ENCODE measurements around the gene ZNF827.

ZNF827 gene

GRCh38 chr4:145868637-145869409 is 69.8 kb downstream of the ZNF827 start:
- no peak for DNase-seq (ENCODE audit: extremely low spot score)
- ChIA-PET POLR2A (no interaction called here), CTCF (interaction anchor here (1.1 to 1.6 kb wide), 2 partner anchors 10 to 20 kb away, joined by 3 to 4 read pairs; no protein-coding TSS in a partner anchor)
- TF ChIP-seq PKNOX1 (IDR thresholded peaks at IDR 0.05), result no peak
- TF ChIP-seq ARNT (IDR thresholded peaks at IDR 0.05), result no peak
- TF ChIP-seq L3MBTL2 (conservative IDR thresholded peaks at IDR 0.05), result no peak
- no peak for TF ChIP-seq CTBP1 (IDR thresholded peaks at IDR 0.05; ENCODE audit: borderline replicate concordance)
- no peak for TF ChIP-seq FOXK2 (IDR thresholded peaks at IDR 0.05)
- no peak for TF ChIP-seq FOXM1 (IDR thresholded peaks at IDR 0.05; ENCODE audit: borderline replicate concordance)

- ChIA-PET CTCF (interaction anchor here (0.6 kb wide), 1 partner anchor 63 kb away, joined by 3 read pairs; no protein-coding TSS in a partner anchor), POLR2A (interaction anchor here (1.2 kb wide), 1 partner anchor 68 kb away, joined by 3 read pairs; no protein-coding TSS in a partner anchor)
- TF ChIP-seq FOXK2 (IDR thresholded peaks at IDR 0.05), result no peak
- TF ChIP-seq HDGF (IDR thresholded peaks at IDR 0.05; ENCODE audit: borderline replicate concordance), result no peak
- no peak for TF ChIP-seq ZNF384 (IDR thresholded peaks at IDR 0.05)
- no peak for TF ChIP-seq FOXA1 (IDR thresholded peaks at IDR 0.05)
- DNase-seq (ENCODE audit: extremely low spot score), result no peak
Measured at GRCh38 chr4:145867406-145867805, 71.2 kb downstream of the ZNF827 start.

GRCh38 chr4:145866991-145867390 is 71.6 kb downstream of the ZNF827 start:
- no peak for DNase-seq (ENCODE audit: extremely low spot score)
- ChIA-PET CTCF (interaction anchor here (0.6 kb wide), 1 partner anchor 63 kb away, joined by 3 read pairs; no protein-coding TSS in a partner anchor), POLR2A (interaction anchor here (1.2 kb wide), 1 partner anchor 68 kb away, joined by 3 read pairs; no protein-coding TSS in a partner anchor)
- no peak for TF ChIP-seq CTBP1 (IDR thresholded peaks at IDR 0.05; ENCODE audit: borderline replicate concordance)
- no peak for TF ChIP-seq FOXA1 (IDR thresholded peaks at IDR 0.05)
- TF ChIP-seq FOXK2 (IDR thresholded peaks at IDR 0.05), result no peak
- TF ChIP-seq FOXM1 (IDR thresholded peaks at IDR 0.05; ENCODE audit: borderline replicate concordance), result no peak
- TF ChIP-seq ZNF384 (IDR thresholded peaks at IDR 0.05), result no peak
- no peak for TF ChIP-seq ARNT (IDR thresholded peaks at IDR 0.05)
- TF ChIP-seq HDGF (IDR thresholded peaks at IDR 0.05; ENCODE audit: borderline replicate concordance), result no peak
- no peak for TF ChIP-seq L3MBTL2 (conservative IDR thresholded peaks at IDR 0.05)
- no peak for TF ChIP-seq NFRKB (IDR thresholded peaks at IDR 0.05)
- TF ChIP-seq ELF4 (IDR thresholded peaks at IDR 0.05), result no peak
- TF ChIP-seq BHLHE40 (IDR thresholded peaks at IDR 0.05; ENCODE audit: borderline replicate concordance), result no peak
- no peak for TF ChIP-seq LEF1 (IDR thresholded peaks at IDR 0.05; ENCODE audit: borderline replicate concordance)
- no peak for TF ChIP-seq PKNOX1 (IDR thresholded peaks at IDR 0.05)
- no peak for TF ChIP-seq SP1 (IDR thresholded peaks at IDR 0.05)
- no peak for TF ChIP-seq SUZ12 (IDR thresholded peaks at IDR 0.05)

- CTCF ChIA-PET, result no interaction called here
- POLR2A ChIA-PET, result no interaction called here
Measured at GRCh38 chr4:145865274-145865941, 73.2 kb downstream of the ZNF827 start.

GRCh38 chr4:145863191-145863590 is 75.4 kb downstream of the ZNF827 start:
- TF ChIP-seq CTBP1 (IDR thresholded peaks at IDR 0.05; ENCODE audit: borderline replicate concordance), result no peak
- no peak for TF ChIP-seq PKNOX1 (IDR thresholded peaks at IDR 0.05)
- no peak for TF ChIP-seq SUZ12 (IDR thresholded peaks at IDR 0.05)
- TF ChIP-seq ELF4 (IDR thresholded peaks at IDR 0.05), result no peak
- TF ChIP-seq ZNF384 (IDR thresholded peaks at IDR 0.05), result no peak
- no peak for TF ChIP-seq FOXA1 (IDR thresholded peaks at IDR 0.05)
- no peak for TF ChIP-seq SP1 (IDR thresholded peaks at IDR 0.05)
- TF ChIP-seq FOXM1 (IDR thresholded peaks at IDR 0.05; ENCODE audit: borderline replicate concordance), result no peak
- no peak for TF ChIP-seq LEF1 (IDR thresholded peaks at IDR 0.05; ENCODE audit: borderline replicate concordance)
- TF ChIP-seq BHLHE40 (IDR thresholded peaks at IDR 0.05; ENCODE audit: borderline replicate concordance), result no peak
- no peak for TF ChIP-seq HDGF (IDR thresholded peaks at IDR 0.05; ENCODE audit: borderline replicate concordance)
- TF ChIP-seq L3MBTL2 (conservative IDR thresholded peaks at IDR 0.05), result no peak
- TF ChIP-seq ARNT (IDR thresholded peaks at IDR 0.05), result no peak
- no peak for TF ChIP-seq TARDBP (IDR thresholded peaks at IDR 0.05)
- no peak for DNase-seq (ENCODE audit: extremely low spot score)
- POLR2A ChIA-PET, result no interaction called here
- CTCF ChIA-PET, result no interaction called here

More at GRCh38 chr4:145865274-145865941, 73.2 kb downstream of the ZNF827 start:
- DNase-seq (ENCODE audit: extremely low spot score), result no peak
- no peak for TF ChIP-seq FOXA1 (IDR thresholded peaks at IDR 0.05)
- no peak for TF ChIP-seq BHLHE40 (IDR thresholded peaks at IDR 0.05; ENCODE audit: borderline replicate concordance)
- TF ChIP-seq PKNOX1 (IDR thresholded peaks at IDR 0.05), result no peak
- no peak for TF ChIP-seq HDGF (IDR thresholded peaks at IDR 0.05; ENCODE audit: borderline replicate concordance)
- TF ChIP-seq FOXM1 (IDR thresholded peaks at IDR 0.05; ENCODE audit: borderline replicate concordance), result no peak
- no peak for TF ChIP-seq SUZ12 (IDR thresholded peaks at IDR 0.05)
- no peak for TF ChIP-seq FOXK2 (IDR thresholded peaks at IDR 0.05)
- no peak for TF ChIP-seq ARNT (IDR thresholded peaks at IDR 0.05)
- TF ChIP-seq SP1 (IDR thresholded peaks at IDR 0.05), result no peak
- TF ChIP-seq NFRKB (IDR thresholded peaks at IDR 0.05), result no peak
- TF ChIP-seq L3MBTL2 (conservative IDR thresholded peaks at IDR 0.05), result no peak
- no peak for TF ChIP-seq ZNF384 (IDR thresholded peaks at IDR 0.05)

All from HEK293T (cell line).